HG03060 (cell line): ENCODE measurements around the gene SDSL.

Experiments used
- ATAC-seq: cut with Tn5 transposase; IDR thresholded peaks from one replicate; pipeline ENCODE4 v1.9.1; 2021; ENCODE audit warnings: low read depth, moderate number of reproducible peaks; ENCODE audit not compliant: unreplicated experiment

The SDSL gene

DNA sequence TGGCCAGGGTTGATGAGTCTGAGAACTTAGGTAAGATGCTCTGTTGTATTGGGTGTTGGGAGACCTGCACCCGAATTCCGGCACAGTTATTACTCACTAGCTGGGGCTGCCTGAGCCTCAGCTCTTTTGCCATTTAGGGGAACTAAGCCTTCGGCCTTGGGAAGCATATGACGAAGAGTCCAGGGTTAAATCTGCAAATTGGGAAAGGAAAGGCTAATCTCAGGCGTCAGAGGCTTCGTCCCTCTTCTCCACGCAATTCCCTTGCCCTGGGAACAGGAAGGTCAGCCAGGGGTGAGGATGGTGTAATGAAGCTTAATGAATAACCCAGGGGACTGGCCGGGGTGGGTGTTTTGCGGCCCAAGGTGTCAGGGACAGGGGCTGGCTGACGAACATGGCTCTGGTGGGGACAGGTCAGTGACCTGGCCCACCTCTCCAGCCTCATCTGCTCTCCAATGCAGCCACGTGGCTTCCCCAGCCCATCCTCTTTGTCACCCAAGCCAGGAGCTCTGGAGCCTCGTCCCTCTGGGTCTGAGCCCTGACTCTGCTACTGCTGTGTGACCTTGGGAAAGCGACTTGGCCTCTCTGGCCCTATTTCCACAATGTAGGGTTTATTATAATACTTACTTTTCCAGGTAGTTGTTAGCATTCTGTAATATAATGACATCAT lies 3.8 kb upstream of the SDSL start:
- ATAC-seq: no peak

DNA sequence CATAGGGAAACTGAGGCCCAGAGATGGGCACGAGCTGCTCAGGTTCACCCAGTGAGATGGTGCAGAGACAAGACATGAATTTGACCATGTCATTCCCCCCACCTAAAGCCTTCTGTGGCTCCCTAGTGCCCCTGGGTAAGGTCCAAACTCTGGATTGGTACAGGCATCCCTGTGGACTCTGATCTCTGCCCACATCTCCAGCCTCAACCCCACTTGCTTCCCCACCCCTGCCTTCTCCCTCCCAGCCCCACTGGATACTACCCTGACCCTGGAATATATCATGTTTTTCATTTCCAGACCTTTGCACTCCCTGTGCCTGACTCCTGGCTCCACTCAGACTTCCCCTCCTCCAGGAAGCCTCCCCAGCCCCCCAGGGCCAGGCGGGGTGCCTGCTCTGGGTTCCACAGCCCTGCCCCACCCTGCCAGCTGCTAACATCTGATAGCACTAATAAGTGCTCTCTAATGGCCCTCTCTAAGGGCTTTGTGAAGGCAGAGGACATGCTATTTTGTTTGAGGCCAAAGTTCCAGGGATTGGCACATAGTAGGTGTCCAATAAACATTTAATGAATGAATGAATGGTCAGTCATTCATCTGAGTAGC lies 1.1 kb upstream of the SDSL start:
- ATAC-seq: no peak

DNA sequence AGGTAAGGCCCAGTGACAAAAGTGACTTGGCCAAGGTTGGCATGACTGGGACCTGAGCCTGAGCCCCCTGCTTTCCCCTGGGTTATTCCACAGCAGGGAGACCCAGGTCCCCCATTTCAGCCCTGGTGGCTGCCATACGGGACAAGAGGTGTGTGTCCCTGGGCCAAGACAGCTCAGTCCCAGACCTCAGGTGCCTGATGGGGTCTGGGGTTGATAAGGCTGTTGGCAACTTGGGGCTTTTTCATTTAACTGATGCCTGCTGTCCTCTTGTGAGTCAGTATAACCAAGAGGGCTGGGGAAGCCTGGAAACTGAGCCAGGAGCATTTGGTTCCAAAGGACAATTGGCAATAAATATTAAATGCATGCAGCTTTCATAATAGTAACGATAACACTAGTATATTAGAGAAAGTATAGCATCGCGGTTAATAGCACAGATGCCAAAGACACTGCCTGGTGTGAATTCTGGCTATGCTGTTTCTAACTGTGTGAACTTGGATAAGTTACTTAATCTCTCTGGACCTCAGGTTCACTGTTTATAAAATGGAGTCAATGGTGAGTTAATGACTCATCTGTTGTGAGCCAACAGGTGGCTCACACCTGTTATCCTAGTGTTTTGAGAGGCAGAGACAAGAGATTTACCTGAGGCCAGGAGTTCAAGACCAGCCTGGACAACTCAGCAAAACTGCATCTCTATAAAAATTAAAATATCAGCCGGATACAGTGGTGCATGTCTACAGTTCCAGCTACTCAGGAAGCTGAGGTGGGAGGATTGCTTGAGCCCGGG lies 898 bp downstream of the SDSL start:
- no peak for ATAC-seq

DNA sequence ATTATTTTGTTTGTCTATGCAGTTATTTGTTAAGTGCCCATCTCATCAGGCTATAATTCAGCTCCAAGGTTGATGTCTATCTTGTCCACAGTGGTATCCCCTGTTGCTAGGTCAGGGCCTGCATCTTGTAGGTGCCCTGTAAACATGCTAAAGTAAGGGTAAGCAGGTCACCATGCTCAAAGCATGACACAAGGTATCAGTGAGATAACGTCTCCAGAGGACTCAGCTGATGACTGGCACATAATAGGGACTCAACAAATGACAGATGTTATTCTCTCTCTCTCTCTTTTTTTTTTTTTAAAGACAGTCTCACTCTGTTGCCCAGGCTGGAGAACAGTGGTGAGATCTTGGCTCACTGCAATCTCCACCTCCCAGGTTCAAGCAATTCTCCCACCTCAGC lies 2.3 kb downstream of the SDSL start:
- no peak for ATAC-seq

DNA sequence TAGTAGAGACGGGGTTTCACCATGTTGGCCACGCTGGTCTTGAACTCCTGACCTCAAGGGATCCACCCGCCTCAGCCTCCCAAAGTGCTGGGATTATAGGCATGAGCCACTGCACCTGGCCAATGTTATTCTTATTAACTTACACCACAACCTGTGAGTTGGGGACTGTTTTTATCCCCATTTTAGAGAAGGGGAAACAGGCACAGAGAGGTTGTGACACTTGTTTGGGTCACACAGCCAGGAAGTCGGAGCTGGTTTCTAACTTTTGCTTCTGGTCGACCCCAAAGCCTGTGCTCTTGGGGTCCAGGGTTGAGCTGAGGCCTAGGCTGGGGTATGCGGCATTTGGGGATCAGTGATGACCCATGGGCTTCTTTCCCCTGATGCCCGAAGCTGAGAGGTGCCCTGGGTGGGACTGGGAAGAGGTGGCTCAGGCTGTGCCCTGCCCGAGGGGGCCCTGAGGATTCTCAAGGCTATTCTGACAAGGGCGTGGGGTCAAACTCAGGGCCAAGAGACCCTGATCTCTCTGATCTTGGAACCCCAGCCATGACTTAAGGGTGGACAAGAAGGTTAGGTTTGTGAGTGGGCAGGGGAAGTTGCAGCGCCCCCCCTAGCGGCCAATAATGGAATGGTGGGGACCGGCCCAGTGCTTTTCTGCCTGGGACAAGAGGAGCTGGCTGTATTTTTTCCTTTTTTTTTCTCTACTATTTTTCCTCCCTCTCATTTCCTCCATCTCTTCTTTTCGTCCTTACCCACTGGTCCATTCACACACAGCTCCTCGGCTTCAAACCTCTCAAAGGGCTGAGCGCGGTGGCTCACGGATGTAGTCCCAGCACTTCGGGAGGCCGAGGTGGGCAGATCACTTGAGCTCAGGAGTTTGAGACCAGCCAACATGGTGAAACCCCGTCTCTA lies 3.0 kb downstream of the SDSL start:
- ATAC-seq: no peak

DNA sequence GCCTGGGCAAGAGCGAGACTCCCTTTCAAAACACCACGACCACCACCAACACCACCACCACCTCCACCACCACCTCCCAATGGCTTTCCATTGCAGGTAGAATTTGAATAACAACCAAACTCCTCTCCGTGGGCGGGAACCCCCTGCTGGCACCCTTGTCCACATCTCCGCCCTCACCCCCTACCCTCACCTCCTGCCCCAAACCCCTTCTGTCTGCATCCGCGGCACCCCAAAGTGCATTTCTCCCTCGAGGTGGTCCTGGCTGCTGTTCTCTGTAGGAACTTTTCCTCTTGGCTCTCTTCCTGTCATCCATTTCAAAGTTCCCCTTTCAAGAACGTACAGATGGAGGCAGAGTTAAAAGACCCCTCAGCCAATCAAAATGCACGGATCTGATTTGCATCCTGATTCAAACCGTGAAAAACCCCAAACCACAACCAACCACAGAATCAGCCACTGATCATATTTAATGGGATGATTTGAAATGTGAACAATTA lies 3.8 kb downstream of the SDSL start:
- ATAC-seq: no peak

DNA sequence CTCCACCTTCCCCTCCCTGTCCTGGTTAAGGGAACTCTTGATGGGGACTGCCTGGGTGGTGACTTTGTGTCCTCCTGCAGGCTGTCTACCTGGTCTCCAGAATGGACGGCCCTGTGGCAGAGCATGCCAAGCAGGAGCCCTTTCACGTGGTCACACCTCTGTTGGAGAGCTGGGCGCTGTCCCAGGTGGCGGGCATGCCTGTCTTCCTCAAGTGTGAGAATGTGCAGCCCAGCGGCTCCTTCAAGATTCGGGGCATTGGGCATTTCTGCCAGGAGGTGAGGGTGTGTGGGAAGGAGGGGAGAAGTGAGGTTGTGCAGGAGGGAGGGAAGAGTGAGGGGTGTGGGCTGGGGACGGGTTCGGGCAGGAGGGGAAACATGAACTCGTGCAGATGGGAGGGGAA lies 5.7 kb downstream of the SDSL start:
- no peak for ATAC-seq

DNA sequence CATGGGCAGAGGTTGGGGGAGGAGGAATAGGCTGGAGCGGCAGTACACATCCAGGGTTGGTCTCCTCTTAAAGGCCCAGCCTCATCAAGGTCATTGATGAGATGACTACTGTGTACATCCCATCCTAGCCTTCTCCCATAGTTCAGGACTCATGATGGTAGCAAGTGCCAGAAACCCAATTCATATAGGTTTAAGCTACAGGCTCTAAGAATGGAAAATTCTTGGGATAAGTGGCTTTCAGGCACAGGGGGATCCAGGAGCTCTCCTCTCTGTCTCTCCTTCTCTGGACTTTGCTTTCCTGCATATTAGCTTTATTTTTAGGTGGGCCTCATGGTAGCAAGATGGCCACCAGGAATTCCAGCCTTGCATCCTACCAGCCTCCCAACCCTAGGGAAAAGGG lies 6.3 kb downstream of the SDSL start:
- ATAC-seq: no peak

DNA sequence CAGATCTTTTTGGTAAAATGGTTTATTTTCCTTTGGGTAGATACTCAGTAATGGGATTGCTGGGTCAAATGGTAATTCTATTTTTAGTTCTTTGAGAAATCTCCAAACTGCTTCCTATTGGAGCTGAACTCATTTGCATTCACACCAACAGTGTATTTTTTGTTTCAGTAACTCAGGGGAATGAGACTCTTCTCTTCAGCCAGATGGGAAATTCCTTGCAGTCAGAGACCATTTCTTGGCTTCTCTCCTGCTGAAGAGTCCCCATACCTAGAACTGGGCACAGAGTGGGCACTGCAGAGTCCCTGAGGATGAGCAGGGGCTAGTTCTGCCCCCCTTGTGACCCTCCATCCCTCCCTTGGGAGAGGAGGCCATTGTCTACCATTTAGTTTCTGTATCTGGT lies 10.8 kb downstream of the SDSL start:
- ATAC-seq: no peak

DNA sequence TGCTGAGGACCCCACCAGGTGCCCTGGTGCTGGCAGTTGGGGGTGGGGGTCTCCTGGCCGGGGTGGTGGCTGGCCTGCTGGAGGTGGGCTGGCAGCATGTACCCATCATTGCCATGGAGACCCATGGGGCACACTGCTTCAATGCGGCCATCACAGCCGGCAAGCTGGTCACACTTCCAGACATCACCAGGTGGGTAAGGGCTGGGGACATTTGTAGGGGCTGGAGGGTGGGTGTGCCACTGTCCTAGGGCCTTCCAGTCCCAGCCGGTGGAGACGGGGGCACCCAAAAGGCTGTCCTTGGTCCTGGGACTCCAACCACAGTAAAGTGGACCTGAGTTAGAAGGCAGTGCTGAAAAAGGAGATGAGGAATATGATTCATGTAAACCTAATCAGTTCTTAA lies 13.2 kb downstream of the SDSL start:
- no peak for ATAC-seq

DNA sequence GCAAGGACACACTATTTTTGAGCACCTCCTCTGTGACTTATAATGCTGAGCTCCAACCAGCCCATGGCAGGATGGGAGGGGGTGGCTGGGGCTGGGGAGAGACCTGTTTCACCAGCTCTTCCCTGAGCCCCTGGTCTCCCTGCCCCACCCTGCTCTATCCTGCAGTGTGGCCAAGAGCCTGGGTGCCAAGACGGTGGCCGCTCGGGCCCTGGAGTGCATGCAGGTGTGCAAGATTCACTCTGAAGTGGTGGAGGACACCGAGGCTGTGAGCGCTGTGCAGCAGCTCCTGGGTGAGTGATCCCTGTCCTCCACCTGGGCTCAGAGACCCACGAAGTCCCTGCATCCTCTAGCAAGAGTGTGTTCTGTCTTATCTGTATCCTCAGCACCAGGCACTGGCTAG lies 14.4 kb downstream of the SDSL start:
- ATAC-seq: no peak

DNA sequence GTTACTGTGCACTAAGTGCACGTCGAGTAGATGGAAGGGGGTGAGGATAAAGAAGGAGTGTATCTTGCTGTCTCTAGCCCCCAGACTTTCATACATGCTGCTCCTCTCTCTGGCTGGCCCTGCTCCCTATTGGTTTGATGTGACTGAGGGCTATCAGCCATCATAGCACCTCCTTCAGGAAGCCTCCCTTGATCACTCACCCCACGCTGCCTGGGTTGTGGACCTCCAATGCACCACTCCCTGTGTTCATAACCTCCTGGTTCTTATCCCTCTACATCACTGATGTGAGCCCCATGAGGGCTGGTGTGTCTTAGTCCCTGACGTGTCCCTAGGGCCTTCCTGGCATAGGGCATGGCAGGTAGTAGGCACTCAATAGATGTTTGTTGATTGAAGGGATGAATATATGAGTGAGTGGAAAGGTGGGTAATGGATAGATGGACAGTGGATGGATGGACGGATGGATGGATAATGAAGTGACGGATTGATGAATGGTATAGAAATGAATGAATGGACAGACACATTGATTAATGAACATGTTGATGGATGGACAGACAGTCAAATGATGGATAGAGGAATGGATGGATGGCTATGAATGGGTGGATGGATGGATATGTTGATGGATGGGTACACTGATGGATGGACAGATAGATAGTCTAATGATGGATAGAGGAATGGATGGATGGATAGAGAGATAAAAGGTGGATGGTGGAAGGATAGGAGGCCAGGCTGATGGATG lies 15.0 kb downstream of the SDSL start:
- ATAC-seq: no peak

DNA sequence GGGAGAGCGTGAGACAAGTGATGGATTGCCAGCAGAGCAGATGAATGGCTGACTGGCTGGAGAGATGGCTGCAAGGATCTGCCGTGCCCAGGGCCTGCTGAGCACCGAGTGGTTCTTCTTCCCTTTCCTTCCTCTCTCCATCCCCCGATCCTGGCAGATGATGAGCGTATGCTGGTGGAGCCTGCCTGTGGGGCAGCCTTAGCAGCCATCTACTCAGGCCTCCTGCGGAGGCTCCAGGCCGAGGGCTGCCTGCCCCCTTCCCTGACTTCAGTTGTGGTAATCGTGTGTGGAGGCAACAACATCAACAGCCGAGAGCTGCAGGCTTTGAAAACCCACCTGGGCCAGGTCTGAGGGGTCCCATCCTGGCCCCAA lies 15.5 kb downstream of the SDSL start:
- ATAC-seq: no peak

DNA sequence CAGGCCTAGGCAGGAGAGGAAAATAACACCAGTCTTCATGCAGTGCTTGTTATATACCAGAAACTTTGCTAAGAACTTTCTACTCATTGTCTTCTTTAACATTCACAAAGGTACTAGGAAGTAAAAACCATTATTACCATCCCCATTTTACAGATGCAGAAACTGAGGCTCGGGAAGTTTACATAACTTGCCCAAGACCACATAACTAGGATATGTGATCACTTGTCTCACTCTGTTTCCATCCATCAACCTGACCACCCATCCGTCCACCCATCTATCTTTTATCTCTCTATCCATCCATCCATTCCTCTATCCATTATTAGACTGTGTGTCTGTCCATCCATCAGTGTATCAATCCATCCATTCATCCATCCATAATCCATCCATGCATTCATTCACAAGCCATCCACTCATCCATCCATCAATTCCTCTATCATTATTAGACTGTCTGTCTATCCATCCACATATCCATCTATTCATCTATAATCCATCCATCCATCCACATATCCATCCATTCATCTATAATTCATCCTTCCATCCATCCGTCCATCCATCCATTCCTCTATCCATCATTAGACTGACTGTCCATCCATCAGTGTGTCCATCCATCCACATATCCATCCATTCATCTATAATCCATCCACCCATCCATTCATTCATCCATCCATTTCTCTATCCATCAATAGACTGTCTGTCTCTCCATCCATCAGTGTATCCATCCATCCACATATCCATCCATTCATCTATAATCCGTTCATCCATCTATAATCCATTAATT lies 16.5 kb downstream of the SDSL start:
- ATAC-seq: no peak

DNA sequence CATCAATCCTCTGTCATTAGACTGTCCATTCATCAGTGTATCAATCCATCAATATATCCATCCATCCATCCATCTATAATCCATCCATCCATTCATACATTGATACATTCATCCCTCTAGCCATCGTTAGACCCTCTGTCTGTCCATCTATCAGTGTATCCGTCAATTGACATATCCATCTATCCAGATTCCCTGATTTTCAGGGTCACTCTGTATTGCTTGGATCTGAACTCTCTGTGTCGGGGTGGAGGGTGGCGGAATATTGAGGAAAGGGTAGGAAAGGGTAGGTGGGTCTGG lies 17.1 kb downstream of the SDSL start:
- ATAC-seq: no peak

DNA sequence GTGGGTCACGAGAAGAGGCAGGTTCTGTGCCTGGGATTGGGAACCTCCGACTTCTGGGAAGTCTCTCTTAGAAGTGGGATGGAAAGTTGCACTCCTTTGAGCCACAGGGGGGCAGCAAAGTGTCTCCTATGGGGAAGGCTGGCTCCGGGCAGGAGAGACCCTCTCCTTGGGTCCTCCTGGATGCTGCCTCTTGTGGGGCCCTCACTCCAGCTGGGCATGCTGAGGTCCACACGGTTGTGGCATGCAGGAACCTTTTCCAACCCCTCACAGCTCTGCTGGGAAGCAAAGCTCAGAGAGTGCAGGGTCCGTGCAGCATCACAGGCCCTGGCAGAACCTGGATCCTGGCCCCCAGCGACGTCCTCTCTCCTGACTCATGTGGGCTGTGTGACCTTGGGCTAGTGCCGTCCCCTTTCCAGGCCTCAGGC lies 17.4 kb downstream of the SDSL start:
- no peak for ATAC-seq

DNA sequence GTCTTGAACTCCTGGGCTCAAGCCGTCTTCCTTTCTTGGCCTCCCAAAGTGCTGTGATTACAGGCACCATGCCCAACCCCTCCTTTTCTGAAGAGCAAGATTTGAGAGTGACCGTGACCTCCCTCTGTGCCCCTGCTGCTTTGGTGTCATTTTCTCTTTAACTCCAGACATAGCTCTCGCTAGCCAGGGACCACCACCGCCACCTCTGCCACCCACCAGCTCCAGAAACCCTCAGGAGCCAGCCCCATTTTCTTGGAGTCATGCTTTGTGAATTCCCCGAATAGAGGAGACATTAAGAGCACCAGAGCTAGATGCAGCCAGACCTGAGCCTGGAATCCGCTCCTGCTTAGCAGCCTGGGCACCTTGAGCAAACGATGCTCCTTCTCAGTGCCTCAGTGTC lies 18.2 kb downstream of the SDSL start:
- ATAC-seq: no peak

DNA sequence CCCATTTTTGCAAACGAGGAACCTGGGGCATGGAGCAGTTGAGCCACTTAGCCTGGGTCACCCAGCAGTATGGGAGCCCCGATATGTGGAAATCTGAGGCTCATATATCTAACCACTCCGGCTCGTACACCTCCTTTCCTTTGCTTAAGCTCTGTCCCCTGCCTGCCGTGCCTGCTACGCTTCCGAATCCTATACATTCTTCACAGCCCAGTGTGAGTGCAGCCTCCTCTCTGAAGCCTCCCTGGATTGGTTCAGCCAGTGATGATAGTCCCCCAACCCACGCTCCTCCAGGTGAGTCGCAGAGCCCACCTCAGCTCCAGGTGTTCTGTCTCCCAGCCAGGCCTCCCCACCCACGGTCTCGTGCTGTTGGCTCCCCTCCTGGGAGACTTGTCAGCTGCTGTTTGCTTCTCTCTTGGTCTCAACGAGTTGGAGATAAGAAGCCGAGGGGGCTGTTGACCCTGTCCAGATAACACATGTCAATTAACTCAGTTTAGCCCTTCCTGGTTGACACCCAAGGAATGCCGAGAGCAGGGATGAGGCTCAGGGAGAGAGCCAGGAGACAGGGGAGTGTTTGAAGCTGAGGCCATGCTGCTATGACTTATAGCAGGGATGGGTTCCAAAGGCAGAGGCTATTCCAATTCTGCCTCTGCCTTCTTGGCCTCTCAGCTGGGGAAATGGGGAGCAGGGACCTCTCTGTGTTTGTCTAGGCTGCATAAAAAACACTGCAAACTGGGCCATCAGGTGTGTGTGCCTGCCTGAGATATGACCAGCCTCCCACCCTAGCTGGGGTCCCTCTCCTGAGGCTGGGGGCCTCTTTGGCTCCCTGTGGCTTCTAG lies 19.0 kb downstream of the SDSL start:
- ATAC-seq: no peak
